HG02852 (cell line): ENCODE results near the gene ETV7.
"Not testable (repeated sequence)": the region's sequence is repeated elsewhere in the genome, so short reads cannot be mapped to it uniquely, and the experiment has no call there.

ENCODE experiments used
- ATAC-seq: cut with Tn5 transposase; IDR thresholded peaks from one replicate; pipeline ENCODE4 v1.9.1; 2021; ENCODE audit warnings: mild to moderate bottlenecking, moderate library complexity; ENCODE audit not compliant: unreplicated experiment

The ETV7 gene

GRCh38 chr6:36364669-36365479, 22.6 kb downstream of the ETV7 start:
- ATAC-seq = no peak

GRCh38 chr6:36364061-36364635, 23.3 kb downstream of the ETV7 start:
- not testable (repeated sequence) for ATAC-seq

DNA sequence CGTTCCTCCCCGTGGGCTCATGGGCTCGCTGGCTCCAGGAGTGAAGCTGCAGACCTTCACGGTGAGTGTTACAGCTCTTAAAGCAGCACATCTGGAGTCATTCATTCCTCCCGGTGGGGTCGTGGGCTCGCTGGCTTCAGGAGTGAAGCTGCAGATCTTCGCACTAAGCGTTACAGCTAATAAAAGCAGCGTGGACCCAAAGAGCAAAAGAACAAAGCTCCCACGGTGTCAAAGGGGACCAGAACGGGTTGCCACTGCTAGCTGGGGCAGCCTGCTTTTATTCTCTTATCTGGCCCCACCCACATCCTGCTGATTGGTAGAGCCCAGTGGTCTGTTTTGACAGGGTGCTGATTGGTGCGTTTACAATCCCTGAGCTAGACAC, 24.1 kb downstream of the ETV7 start:
- not testable (repeated sequence) for ATAC-seq

- ATAC-seq = no peak
Observed at GRCh38 chr6:36362551-36363370, 24.7 kb downstream of the ETV7 start.

DNA sequence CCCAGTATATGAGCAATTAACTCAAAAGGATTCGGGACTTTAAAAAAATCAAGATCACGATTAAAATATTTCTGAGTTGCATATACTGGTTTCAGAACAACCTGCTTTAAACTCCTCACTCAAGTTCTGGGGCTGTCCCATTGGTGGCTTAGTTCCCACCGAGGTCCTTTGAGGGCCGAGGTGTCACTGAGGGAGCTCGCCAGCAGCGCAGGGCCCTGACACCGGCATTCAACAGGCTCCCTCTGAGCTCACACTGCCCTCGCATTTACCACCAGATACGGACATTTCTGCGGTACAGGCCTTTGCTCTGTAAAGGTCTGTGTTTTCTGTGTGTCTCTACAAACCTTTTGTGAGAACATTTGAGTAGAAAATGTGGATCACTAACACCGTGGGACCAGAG, 26.4 kb downstream of the ETV7 start:
- no peak for ATAC-seq

DNA sequence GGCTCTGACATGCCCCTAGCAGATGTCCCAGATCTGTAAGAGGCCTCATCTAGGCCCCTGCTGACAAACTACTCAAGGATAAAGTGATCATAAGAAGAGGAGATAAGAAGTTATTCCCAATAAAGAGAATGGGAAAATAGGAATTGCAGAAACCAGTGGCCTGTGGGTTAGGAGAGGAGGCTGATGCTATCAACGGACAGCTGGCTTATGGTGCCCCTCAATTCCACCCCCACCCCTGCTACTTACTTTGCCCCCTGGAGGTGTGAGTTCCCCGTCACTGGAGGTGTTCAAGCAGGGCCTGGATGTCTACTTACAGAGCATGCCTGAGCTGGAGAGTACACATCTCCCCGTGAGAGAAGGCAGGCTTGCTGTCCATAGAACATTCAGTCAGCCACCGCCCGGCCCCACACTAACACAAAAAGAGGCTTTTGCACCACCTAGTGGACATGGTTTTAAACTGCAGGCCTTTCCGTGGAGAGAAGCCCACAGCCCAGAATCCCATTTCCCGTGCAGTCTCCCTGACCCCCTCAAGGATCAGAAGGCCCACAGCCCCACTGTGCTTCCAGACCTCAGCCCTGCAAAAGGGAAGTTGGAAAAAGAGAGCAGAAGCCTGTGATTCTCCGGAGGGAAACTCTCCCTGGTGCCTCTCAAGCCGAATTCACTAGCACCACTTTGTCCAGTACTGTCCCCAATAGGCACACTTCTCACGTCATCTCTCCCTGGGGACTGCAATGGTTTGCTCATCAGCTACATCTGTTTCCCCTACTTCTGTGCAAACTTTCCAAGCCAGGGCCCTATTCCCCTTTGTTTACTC, 27.0 kb downstream of the ETV7 start:
- ATAC-seq = no peak

DNA sequence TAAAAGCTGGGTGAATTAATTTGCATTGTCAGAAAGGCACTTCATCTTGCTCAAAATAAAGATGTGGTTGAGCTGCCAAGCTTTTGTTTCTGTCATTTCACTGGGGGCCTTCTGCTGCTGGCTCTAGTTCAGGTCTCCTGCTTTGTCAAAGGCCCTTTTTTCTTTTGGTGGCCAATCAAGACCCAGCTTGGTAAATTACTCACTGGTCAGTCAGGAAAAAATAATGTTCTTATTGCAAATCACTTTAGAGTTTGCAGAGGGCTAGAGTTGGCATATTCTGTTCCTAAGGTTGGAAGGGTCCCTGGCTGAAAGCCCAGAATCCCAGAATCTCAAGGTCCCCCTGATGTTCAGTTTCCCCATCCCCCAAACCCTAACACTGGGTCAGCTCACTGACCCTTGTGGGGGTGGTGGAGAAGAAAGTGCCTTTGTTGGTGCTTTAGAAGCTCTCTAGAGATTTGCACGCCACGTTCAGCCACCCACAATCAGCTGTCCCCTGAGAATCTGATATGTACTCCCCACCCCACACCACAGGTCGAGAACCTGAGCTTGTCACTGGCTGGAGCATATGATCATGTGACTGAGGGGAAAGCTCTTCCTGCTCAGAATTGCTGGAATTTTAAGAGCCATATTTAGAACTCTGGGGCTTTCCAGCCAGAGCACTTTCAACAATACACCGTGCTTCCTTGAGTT, 29.1 kb downstream of the ETV7 start:
- ATAC-seq = no peak

DNA sequence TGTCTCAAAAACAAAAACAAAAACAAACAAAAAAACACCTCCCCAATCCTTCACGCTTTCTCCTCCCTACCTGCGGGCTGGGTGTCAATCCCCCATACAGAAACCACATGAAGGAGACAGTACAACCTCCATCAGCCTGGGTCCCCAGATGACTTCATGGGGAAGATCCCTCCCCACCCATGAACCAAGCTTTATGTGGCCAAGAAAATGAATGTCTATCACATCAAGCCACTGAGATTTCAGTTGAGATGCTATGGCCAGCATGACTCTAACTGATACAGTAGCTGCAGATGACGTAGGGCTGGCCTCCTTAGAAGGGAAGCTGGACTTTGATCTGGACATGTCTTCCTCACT, 29.6 kb downstream of the ETV7 start:
- no peak for ATAC-seq

DNA sequence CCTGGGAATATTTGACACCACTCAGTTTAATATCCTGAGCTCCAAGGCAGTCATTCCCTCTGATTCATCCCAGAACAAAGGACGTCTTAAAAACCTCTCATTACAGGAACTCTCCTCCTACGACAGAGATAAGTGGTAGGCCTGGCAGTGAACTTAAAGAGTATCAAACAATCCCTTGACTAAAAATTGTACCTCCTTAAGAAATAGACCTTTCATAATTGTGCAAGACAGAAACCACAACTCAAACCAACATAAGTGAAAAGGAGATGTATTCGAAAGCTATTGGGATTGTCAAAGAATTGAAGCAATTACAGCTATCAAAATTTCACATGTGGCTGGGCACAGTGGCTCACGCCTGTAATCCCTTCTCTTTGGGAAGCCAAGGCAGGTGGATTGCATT, 31.6 kb downstream of the ETV7 start:
- ATAC-seq = no peak

DNA sequence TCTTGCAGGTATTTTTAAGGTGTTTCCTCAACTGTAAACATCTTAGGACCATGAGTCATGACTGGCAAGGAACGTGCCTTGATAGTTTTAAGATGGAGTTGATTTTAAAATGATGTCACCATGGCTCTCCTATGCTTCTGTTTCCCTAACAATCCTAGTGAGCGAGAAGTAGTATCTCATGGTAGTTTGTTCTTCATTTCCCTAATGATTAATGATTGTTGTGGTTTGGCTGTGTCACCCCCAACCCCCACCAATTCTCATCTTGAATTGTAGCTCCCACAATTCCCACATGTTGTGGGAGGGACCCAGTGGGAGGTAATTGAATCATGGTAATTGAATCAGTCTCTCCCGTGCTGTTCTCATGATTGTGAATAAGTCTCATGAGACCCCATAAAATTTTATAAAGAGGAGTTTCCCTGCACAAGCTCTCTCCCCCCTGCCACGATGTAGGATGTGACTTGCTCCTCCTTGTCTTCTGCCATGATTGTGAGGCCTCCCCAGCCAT, 34.0 kb downstream of the ETV7 start:
- no peak for ATAC-seq

- no peak for ATAC-seq
Observed at GRCh38 chr6:36352477-36353157, 34.9 kb downstream of the ETV7 start.

GRCh38 chr6:36350681-36351571, 36.5 kb downstream of the ETV7 start:
- no peak for ATAC-seq

DNA sequence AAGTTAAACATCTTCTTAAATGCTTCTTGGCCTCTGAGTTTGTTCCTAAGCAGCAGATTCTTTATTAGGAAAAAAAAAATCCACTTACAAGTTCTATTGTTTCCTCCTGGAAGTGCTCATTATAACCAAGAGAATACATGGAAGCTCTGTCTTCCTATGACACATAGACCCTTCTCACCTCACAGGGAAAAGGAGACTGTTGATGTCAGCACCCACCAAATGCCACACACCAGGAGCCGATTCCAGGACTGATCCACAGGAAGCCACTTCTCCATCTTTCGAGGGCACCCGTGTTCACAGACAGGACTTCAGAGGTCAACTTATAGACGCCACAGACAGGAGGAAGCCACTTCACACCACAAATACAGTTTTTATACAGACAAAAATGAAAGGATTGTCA, 37.4 kb downstream of the ETV7 start:
- no peak for ATAC-seq

DNA sequence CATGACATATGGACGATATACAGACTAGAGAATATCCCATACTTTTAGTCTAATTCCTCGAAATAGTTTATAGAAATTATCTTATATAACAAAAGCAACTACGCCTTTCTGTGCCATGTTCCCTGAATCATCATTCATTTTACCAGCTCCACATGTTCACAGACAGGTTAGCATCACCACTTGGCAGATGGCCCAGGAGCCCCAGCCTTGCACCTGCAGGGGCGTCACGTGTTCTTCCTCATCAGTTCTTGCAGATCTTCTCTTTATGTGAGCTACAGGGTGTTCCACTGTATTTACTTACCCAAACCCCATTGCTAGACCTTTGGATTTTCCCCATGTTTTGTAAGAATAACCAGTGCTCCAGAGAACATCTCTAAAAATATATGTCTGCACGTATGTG, 38.2 kb downstream of the ETV7 start:
- ATAC-seq = no peak

DNA sequence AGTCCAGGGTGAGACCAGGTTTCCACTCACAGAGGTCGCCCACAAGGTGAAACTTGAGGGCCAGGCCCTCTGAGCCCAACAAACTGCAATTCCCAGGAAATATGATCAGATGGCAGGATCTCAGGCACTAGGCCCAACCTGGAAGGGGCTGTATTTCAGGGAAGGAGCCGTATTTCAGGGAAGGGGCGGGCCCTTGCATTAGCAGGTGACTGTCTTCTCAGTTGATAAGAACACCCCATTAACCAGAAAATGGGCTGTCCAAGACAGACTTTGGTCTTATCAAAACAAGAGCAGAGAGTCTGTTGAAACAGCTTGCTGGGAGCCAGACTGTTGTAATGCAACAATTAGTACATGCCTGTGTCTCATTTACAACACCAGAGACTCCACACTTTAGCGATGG, 39.8 kb downstream of the ETV7 start:
- no peak for ATAC-seq

DNA sequence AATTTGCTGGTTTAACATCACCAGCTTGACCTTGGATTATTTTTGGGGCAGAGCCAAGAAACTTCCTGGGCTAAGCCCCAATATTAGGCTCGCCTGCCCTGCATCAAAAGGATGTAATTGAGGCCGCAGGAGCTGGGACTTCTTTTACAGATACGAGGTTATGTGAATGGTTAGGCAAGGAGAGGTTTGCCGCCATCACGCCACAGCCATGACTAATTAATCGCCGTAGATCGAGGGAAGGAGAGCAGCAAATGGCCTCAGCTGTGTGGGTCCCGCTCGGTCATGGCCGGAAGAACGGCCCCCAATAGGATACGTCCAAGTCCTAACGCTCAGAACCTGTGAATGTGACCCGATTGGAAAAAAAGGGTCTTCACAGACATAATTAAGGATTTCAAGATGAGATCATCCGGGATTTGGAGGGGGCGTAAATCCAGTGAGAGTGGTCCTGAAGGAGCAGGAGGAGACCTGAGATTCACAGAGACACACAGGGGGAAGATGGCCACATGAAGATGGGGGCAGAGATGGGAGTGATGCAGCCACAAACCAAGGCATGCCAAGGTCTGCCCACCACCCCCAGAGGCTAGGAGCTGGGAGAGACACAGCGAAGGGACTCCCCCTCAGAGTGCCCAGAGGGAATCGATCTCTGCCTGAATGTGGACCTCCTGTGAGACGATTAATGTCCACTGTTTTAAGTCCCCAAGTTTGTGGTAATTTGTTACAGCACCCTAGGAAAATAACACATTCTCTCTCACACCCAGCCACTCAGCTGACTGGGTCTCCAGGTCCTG, 40.8 kb downstream of the ETV7 start:
- ATAC-seq = no peak

GRCh38 chr6:36345681-36346466, 41.6 kb downstream of the ETV7 start:
- ATAC-seq = no peak
